T-helper 2 cell (primary cell): Measurements from ENCODE around the gene PFN3.
"Not testable (repeated sequence)": the region's sequence is repeated elsewhere in the genome, so short reads cannot be mapped to it uniquely, and the experiment has no call there.

Experiments used
- DNase-seq, 5 experiments: peaks; one replicate each; pipeline versions ENCODE4 v3.0.0 to v3.0.0-alpha.2; 2012 to 2022

PFN3 gene

DNA sequence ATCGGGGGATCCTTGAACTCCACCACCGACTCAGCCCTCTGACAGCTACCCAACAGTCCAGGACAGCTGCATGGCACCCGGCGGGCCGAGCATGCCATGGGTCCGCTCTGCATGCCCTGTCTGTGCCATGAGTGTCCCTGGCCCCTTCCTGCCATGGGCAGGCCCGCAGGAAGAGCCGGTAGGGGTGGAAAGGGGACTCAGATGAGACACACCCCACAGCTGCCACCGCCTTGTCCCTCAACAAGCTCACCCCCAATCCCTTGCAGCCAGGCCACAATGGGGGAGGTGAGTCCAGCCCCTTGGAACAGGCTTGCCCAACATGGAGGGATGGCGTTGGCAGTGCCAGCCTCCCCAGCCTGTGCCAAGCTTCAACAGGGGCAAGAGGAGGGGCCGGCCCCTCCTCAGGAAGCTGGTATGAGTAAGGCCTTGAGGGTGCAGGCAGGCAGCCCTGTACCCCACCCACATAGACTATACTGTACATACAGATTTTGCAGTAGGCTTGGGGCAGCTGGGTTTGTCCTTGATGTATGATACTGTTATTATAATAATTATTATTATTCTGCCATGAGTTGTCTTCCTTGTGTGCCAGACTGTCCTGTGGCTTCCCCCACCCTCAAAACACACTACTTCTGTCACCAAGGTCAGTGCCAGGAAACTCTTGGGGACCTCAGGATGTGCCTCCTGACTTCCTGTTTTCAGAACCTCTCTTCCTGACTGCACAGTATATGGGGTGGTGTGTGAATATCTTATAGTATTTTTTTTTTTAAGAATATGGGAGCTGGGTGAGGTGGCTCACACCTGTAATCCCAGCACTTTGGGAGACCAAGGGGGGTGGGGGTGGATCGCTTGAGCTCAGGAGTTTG is 28.2 kb downstream of the PFN3 start:
- peak in 2 of 5 experiments; percentile 22 to 82 for DNase-seq

- no peak for DNase-seq
Observed at GRCh38 chr5:177371120-177372033, 29.1 kb downstream of the PFN3 start.

GRCh38 chr5:177370488-177371119 is 29.9 kb downstream of the PFN3 start:
- peak in 3 of 5 experiments; percentile 32 to 78 (median 66) for DNase-seq

- no peak for DNase-seq
Observed at GRCh38 chr5:177369645-177370440, 30.6 kb downstream of the PFN3 start.

DNA sequence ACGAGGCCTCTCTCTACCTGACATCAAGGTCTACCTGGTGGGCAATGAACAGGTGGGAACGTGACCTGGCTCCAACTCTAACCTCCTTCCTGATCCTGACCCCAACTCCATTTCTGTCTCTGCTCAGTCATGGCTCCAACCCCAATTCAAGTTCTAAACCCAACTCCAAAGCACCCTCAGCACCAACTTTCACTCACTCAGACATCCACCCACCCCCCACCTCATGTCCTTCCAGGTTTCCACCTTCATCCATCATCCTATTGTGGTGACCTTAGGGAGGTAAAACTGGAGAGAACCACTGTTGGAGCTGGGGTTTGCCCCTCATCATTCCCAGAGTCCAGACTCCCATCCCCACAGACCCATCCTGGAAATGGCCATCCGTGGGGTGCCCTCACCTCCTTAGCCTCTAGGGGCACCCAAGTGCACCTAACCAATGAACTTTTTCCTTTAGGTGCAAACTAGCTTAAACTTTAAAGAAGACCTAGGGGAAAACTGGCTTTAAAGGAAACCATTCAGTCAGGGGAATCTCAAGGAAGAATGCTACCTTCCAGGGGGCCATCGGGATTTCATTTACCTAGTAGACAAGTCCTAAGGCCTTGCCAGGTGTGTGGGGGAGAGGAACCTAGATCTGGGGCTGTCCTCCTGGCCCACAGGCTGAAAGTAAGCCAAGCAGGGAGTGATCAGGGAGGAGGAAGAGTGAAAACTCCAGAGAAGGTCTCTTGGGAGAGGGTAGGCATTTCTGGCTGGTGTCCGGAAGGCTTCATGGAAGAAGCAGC is 31.4 kb downstream of the PFN3 start:
- no peak for DNase-seq

- DNase-seq: no peak
Observed at GRCh38 chr5:177367981-177368868, 32.2 kb downstream of the PFN3 start.

DNA sequence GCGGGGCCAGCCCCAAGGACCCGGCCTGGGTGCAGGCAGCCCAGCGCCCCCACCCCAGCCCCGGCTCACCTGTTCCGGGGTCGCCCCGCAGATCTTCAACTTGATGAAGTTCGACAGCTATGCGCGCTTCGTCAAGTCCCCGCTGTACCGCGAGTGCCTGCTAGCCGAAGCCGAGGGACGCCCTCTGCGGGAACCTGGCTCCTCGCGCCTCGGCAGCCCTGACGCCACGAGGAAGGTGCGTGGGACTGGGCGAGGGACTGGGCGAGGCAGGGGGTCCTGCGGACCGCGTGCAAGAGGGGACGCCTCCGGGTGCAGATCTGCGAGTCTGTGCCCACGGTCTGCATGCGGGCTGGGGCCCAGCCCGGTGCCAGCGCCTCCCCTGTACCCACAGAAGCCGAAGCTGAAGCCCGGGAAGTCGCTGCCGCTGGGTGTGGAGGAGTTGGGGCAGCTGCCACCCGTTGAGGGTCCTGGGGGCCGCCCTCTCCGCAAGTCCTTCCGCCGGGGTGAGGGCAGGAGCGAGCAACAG is 33.1 kb downstream of the PFN3 start:
- no peak for DNase-seq

DNA sequence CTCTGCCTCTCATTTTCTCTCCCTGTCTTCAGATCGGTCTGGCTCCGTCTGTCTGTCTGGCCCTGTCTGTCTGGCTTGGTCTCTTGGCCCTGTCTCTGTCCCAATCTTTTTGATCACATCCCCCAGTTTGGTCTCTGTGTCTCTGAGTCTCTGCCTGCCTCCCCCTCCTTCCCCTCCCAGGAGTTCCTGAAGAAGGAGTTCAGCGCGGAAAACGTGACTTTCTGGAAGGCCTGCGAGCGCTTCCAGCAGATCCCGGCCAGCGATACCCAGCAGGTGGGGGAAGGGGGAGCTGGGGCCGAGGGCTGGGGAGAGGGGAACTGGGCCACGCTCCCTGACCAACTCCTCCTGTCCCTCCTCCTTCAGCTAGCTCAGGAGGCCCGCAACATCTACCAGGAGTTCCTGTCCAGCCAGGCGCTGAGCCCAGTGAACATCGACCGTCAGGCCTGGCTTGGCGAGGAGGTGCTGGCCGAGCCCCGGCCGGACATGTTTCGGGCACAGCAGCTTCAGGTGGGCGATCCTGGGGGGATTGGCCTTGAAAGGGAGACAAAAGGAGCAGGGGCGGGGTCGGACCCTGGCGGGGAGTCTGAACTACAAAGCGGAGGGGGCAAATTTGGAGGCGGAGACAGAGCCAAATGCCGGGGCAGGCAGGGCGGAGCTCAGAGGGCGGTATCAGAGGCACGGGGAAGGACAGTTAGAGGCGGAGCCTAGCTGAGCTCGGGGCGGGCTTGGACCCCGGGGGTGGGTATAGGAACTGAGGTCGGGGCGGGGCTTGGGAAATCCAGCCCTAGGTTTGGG is 33.7 kb downstream of the PFN3 start:
- no peak for DNase-seq

- DNase-seq: no peak
Observed at GRCh38 chr5:177365845-177366527, 34.5 kb downstream of the PFN3 start.

DNA sequence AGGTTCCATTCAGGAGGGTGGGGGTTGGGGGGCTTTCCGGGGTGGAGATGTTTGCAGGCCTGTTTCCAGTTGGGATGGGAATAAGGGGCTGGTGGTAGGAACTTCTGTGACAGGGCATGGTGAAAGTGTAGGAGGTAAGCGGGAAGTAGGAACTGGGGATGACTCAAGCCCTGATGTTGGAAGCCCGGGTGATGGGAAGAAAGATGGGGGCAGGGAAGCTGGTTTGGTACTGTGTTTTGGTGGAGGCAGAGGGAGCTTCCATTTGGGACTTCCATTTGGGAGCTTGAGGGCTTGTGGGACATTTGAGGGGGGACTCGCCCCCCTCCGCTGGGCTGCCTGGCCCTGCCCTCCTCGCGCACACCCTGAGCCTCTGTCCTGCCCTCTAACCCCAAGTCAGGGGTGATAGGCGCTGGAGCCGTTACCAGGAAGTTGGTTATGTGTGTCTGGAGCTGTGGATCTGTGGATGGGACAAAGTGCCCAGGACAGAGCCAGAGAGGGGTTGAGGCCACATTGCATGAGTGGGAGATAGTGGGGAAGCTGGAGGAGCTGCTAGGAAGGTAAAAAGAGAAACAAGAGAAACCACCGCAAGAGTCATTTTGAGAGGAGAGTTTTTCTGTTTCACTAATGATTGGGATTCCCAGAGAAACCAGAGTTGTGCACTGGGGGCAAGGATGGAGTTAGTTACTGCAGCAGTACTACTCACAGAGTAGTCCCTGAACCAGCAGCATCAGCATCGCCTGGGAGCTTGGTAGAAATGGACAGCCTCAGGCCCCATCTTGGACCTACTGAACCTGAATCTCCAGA is 36.1 kb downstream of the PFN3 start:
- peak in 1 of 5 experiments; percentile 64 for DNase-seq

- no peak for DNase-seq
Observed at GRCh38 chr5:177363565-177363964, 36.9 kb downstream of the PFN3 start.

DNA sequence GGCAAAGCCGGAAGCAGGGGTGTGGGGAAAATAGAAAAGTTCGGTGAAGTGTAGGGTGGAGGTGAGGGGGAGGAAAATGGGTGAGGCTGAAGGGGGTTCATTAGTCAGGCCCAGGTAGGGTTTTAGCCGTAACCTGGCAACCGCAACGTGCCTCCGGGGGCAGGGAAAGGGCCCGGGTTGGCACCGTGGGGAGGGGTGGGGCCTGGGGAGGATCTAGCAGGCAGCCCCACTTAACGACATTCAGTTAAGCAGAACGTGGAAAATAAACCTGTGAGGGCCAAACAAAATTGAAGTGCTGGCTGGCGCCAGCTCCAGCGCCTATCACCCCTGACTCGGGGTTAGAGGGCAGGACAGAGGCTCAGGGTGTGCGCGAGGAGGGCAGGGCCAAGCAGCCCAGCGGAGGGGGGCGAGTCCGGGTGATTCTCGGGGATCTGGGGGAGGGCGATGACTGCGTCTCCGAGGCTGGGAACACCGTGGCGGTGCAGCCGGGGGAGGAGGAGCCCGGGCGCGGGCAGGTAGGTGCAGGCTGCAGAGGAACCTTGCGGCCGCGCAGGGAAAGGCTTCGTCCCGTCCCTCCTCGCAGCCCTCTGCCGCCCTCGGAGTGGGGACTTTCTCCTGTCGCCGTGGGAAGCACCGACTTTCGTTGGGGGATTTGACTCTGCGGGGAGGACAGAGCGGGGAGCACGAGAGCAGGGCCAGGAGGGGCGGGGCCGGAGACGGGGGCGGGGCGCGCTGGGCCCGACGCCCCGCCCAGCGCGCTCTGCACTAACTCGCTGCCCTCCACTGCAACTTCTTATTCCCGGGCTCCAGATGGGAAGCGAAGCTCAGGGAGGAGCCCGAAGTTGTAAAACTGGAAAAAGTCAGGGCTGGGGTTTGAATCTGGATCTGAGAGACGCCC is 37.6 kb downstream of the PFN3 start:
- peak; percentile 51 to 65 (median 61) for DNase-seq

DNA sequence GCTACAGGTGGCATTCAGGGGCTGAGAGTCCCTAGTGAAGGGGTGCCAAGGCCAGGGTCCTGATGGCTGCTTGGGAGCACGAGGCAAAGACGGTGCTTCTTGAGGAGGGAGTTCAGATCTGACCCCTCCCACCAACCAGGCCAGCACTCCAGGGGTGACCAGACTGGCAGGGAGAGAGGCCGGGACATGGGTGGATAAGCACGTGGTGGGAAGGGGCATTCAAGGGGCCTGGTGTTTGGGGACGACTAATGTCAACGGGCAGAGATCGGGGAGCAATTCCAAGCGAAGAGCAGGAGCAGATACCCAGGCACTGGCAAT is 38.2 kb downstream of the PFN3 start:
- no peak for DNase-seq

DNA sequence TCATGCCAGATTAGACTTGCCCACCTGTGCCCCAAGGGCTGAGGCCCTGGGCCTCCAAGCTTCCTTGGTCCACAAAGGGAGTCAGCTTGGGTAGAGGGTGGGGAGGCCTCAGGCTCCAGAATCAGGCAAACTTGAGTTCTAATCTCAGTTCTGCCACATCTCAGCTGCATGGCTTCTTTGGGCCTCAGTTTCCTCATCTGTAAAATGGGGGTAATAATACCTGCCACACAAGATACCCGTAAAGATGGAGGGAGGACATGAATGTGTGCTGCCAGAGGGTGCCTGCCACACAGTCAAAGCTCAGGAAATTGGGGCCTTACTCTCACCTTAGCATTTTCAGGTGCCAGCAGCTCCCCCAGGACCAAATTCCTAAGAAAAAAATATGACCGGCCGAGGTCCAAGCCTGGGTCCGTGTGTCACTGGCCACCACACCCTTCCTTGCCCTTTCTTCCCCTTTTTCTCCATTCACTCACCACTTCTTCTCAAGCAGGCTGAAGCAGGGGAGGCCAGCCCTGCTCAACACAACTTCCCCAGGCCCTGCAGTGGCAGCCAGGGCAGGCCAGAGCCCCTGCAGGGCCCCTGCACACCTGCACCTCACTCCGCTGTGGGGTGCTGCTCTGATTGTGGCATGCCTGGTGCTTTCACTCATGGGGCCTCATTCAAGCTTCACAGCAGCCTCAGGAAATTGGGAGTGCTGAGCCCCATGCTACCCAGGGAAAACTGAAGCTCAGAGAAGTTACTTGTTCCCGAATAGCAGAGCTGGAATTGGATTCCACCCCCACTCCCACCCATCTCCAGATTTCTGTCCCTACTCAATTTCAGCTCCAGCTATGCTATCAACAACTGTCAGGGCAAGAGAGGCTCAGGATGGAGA is 38.8 kb downstream of the PFN3 start:
- DNase-seq: no peak

- DNase-seq: not testable (repeated sequence)
Observed at GRCh38 chr5:177360740-177361139, 39.7 kb downstream of the PFN3 start.

GRCh38 chr5:177359860-177360259 is 40.6 kb downstream of the PFN3 start:
- no peak for DNase-seq
